HT-29 (cell line): ENCODE measurements around the gene TOX3. TPM values are rescaled to one million over a fixed set of nuclear protein-coding genes. Genes with fewer than 3 reads are reported as not detected.

Experiments
- DNase-seq: peaks from one replicate; pipeline ENCODE4 v3.0.0-alpha.2; 2015; ENCODE audit warnings: low spot score
- total RNA-seq: library from RNA; depleted of rRNA; stranded (reverse); fragments of >200 nt; shearing (Covaris generic); gene quantifications from 2 replicates; pipeline ENCODE4 v1.2.3, GENCODE V29; 2014

TOX3 gene
- total RNA-seq, 1 experiment from 2014 or later = 7.1 TPM

DNA sequence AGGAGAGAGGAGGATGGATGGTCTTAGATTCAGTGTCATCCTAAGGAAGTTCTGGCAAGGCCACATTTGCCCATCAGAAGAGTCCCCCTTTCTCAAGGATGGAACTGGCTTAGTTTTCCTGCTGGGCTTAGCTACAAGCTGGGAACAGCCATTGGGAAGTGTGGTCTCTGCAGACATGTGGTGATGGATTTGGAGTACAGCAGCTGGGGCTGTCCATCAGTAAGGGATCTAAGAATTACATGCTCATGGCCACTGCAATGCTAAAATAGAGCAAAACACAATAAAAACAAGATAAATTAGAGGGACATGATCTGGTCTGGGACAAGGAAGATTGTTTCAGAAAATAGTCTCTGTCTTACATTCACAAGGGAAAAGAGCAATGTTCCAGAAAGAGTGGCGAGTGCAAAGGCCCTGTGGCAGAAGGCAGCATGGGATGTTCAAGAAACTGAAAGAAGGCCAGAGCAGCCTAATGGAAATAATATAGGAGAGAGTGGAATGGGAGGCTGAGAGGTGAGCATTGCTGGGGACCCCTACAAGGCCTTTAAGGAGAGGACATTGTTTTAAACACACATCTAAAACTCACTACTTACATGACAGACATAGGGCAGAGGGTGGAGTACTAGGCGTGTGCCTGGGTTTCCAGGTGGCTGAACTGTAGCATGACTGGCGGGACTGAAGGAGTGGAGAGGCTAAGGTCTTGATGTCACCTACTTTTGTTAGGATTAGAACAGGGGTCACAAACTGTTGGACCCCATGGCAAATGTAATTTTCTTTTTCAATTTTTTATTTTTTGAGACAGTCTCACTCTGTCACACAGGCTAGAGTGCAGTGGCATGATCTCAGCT lies 17.0 kb upstream of the TOX3 start:
- no peak for DNase-seq

DNA sequence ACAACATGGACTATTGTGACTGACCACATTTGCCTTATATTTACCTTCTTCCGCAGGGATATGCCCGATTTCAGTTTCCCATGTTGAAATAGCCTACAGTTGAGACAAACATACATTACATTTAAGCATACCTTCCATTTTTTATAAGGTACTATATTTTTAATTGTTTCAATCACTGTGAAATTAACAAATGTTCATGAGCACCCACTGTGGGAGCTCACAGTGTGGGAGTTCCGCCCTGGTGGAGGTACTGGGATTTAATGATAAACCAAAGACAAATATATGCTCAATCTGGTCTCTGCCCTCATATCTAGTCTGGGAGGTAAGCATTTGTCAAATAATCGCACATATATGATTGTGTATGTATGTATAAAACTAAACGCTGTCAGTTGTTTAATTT lies 15.8 kb upstream of the TOX3 start:
- no peak for DNase-seq

DNA sequence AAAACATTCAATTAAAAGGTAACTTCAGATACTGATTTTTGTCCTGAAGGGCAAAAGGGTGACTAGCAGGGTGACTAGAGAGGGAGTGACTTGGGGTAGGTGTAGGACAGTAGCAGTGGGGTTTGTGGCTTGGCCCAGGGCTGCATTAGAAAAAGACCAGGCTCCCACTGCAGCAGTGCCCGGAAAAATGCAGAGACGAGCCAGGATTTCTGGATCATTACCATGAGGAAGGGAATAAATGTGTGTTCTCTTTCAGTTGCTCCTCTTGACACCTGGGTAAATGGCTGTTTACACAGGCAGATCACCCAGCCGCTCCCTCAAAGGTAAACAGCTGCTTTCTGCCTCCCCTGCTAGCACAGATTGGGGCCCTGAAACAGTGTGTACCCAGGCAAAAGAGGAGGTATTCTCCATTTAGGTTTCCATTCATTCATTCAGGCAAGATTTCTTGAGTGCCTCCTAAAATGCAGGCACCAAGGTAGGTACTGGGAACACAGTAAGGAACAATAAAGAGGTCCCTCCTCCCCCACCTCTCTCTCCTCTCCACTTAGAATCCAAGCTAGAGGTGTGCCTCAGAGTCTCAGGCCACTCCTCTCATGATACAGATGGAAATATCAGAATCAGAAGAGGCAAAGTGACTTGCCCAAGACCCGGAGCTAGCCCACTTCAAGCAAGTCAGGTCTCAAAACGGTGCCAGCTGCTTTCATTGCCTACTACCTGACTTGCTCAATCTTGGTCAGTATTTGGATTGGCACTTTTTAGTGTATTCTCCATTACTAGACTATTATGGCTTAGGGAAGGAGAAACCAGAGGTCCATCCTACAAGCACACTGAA lies 15.2 kb upstream of the TOX3 start:
- peak; percentile 55 for DNase-seq

DNA sequence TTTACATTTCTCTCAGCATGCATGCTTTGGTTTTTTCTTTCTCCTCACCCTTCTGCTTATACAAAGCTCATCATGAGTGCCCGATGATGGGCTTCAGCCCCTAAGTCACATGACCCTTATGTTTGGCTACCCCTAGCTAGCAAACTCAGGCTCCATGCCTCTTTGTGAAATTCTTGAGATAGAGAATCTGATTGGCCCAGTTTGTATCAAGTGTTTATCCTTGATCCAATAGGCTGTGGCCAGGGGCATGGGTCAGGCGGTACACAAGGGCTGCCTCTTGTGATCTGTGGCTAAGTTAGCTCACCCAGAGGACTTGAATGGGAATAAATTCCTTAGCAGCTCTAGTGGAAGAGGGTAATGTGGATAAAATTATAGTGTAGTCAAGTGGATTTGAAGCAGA lies 11.5 kb upstream of the TOX3 start:
- DNase-seq = no peak

DNA sequence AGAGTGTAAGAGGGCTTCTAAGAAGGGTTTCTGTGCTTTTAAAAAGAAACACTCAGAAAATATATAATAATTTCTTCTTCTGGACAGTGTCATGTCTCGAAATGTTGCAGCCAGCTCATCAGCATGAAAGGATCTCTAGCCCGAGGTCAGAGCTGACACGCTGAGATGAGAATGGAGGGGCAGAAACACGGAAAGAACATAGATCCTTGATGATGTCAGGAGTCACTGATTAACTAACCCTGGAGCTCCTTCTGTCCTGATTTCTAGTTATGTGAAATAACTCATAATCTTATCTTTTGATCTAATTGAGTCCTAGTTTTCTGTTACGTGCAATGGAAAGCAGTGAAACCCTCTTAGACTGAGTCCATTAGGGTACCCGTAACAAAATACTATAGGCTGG lies 10.3 kb upstream of the TOX3 start:
- peak; percentile 82 for DNase-seq

DNA sequence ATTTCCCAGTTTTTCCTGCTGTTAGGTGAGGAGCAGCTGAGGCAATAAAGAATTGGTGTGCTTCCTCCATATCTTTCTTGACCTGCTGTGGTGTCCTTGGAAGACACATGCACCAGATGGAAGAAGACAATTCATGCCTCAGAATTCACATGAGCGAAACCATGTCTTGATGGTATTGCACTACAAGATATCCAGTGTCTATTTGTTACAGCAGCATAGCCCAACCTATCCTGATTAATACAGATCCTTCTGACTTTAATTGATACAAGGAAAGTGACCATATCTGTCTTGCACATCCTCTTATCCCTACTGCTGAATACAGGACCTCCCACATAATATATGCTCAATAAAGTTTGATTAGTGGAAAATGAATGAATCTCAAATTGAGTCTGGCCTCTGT lies 9.1 kb upstream of the TOX3 start:
- no peak for DNase-seq

DNA sequence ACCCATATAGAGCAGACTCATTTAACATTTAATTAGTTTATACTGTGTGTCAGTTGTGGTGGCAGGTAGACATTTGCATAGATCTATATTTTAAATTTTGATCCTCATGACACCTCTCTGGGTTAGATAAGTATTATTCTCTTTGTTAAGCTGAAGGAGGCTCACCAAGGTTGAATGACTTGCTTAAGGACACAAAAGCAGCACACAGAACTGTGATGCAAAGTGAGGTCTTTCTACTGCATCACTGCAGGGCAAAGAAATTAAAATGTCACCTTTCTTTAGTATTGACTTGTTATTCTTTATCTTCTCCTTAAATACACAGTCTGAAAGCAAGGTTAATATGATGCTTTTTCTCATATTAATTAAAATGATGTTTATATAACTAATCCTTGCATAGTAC lies 8.6 kb upstream of the TOX3 start:
- no peak for DNase-seq

DNA sequence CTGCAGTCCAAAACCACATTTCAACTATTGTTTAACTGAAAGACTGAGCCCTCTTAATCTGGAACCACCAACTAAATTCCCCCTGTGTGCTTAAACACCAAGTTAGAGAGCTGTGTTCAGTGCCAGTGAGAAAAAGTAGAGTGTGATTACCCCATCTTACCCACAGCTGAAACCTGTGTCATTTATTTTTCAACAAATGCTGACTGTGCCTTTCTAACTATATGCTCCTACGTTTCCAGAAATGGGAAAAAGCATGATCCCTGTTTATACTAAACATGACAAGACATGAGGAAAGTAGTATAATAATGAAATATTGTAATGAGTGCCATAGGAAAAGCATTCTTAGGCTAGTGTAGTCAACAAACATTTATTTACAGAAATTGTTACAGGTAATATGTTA lies 7.4 kb upstream of the TOX3 start:
- no peak for DNase-seq

DNA sequence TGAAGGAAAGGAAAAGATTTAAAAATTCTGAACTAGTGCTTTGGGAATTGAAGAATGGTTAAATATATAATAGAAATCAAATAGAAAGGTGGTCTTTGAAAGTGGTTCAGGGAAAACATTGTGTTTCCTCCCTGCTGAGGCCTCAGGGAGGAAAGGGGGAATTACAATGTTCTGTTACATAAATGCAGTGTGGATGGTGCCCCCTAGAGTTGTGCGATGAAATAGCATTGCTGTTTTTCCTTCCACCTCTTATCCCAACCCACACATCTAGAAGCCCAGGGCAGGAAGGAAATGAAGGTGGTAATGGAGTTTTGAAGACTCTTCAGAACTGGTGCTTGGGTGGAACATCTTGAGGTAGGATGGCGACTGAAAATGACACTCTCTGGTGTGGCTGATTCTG lies 6.4 kb upstream of the TOX3 start:
- DNase-seq = no peak

DNA sequence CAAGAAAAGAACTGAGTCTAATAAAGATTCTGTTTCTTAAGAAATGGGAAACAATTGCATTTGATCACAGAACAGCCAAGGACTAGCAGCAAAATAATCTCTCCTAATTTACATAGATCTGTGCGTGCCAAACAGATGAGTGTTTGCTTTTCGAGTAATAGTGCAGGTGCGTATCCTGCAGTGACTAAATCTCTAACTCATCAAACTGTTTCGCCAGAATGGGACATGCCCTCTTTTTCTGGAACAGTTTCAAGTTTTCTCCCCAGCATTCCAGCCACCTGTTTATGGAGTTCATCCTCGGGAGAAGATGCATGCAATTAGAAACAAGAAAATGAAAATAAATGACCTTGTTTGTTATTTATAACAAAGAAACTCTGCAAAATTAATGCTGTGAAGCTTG lies 5.7 kb upstream of the TOX3 start:
- peak; percentile 63 for DNase-seq

DNA sequence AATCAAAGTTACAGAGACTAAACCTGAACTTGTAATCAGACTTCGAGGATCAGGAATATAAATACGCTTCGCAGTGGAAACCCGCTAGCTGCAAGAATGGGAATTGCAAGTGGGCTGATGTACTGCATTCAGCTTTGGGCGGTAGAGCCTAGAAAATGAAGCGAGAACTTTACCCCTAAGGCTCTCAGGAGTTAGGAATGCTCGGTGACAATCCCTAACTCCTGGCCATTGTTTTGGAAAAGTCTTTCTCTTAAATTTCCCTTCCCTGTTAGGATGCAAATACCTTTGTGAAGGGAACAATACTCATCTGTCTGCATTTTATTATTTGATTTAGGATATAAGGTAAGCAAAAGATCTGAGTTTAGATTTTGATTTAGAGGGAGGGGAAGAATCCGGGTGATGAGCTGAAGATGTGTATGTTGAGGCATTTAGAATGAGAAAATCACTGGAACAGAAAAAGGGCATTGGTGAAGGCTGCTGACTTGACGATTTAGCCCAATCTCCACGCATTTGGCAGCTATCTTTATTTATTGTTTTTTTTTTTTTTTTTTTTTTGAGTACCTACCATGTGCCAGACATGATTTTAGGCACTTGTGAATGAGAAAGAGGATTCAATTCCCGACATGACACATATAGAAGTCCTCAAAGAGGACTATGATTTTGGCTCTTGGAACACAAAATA lies 2.2 kb upstream of the TOX3 start:
- DNase-seq = no peak

DNA sequence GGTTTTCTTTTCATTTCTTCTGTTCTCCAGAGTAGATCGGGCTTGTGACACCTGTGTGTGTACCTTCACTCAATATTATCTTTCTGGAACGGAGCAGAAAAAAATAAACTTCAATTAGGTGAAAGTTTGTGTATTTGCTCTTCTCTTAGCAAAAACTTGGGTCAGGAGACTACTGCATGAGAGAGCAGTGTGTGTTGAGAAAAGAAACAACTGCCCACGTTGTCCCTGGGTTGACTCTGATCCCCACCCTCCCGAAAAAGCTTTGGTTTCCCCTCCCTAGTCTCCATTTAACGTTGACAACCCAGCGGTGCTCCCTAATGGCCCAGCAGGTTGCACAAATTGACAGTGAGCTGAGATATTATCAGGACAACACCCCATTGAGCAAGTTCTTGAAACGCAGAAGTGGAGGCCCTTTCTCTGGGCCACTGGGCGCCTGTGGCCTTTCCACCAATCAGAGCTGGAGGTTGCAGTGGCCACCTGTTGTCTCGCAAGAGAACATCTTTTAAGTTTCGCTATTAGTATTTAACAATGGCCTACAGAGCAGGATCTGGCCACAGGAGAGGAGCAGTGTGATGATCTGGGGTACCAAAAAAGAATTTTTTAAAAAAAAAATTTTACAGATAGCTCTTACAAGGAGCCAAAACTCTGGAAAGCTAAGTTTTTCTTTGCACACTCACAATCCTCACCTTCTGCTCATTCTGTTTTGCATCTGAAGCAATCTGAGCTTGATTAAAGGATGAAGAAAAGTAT lies 1.5 kb upstream of the TOX3 start:
- no peak for DNase-seq

DNA sequence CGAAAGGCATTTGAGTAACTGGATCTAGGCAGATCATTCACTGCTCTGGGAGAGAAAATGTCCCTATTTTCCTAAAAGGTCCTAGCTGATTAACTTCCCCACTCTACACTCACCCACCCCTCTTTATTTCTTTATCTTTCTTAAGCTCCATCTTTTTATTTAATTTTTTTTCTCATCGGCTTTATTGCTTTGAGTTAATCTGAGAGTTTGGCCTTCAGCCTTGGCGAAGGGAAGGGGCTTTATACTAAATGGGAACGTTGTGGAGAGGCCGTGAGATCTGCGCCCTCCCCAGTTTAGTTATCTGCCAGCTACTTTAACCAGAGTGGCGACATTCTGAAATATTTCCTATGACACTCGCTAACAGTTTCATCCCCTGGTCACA lies 882 bp upstream of the TOX3 start:
- DNase-seq = no peak

DNA sequence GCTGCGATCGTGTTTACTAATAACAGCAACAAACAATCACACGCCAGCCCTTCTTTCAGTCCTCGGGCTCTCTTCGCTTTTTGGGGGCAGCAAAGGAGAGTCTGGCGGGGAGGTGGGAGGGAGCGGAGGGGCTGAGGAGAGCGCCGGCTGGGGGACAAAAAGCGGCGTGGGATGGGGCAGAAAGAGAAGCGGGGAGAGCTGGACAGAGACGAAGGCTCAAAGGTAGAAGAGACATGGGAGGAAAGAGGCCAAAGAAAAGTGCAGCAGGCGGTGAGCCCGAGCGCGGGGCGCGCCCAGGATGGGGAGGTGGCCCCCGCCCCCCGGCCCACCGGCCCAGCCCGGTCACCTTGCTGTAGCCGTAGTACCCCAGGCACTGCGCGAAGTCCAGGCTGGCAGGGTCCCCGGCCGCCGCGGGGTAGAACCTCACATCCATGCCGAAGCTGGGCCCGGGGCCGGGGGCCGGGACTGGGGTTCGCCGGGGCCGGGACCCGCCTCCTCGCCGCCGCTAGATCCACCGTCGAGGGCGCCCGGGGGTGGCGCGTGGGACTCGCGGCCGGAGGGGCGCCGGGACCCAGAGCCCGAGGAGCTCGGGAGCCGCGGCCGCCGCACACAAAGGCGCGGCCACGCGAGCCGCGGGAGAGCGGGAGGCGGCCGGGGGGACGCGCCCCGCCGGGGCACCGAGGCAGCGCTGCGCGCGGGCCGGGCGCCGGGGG lies 496 bp downstream of the TOX3 start:
- no peak for DNase-seq

DNA sequence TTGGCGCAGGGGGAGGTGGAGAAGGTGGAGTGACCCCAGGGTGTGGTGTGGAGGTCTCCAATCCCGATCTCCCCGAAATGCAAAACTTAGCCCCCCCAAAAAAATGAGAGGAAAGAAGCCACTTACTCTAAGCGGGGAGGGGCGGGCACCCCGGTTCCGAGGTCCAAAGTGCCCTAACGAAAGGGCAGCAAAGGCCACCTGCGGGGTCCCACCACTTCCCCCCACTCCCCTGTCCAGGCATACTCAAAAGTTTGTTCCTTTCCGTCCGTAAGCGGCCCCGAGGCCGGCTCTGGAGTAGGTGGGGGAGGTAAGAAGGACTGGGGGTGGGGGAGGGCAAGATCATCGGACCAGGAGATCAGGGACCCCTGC lies 1.1 kb downstream of the TOX3 start:
- DNase-seq = no peak

DNA sequence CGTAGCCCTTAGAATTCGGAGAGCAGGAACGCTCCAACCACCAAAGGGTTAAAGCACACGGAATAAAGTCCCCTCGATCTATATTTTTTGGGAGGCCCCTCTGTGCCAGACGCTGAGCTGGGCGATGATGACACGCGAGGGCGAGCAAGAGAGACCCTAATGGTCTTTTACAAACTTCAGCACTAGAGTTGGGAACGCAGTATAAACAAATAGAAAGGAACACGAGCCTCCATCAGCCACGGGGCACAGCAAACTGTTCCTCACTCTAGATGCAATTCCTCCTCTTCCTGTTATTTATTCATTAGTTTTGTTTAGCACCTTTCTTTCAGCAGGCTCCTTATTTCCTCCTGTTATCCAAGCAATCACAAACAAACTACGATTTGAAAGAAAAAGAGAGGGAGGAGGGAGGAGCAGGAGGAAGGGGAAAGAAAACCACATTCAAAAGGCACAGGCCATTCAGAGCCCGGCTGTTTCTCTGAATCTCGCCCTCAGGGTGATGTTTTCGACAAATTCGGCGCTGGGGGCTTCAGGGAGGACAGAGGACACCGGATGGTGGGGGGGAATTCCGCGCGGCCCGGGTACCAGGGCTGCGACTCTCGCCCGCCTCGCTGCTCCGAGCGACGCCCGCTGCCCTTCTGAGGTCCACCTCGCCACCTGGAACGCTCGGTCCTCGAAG lies 1.6 kb downstream of the TOX3 start:
- no peak for DNase-seq

DNA sequence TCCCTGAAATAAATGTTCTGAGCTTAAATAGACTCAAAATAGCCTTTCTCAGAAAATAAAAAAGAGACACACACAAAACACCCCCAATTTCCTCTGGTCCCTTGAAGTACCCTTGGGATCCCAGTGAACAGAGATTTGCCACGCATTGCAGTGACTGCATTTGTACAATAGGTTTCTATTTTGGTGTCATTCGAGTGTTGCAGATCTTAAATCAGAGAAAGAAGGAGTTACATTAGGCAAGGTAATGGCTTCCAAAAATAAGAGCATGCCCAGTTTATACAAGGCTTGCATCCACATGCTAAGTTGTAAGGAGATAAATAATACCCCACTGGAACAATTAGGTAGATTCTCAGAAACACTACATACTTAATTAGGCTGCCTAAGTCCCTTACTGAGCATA lies 2.2 kb downstream of the TOX3 start:
- DNase-seq = no peak

DNA sequence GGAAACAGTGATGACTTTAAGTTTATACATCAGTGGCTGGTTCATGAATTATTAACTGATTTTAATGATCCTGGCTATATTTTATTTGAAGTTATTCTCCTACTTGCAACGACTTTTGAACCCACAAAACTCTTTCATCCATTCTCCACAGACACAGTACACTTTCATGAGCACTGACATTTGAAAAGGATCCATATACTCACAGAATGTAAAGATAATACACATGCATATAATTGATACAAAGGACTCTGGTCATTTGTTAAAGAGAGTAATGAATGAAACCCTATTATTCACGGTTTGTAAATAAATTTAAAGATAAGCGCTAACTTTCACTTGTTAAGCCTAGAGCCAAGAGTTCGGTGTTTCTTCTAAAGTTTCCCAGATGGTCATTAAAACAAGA lies 3.3 kb downstream of the TOX3 start:
- no peak for DNase-seq

DNA sequence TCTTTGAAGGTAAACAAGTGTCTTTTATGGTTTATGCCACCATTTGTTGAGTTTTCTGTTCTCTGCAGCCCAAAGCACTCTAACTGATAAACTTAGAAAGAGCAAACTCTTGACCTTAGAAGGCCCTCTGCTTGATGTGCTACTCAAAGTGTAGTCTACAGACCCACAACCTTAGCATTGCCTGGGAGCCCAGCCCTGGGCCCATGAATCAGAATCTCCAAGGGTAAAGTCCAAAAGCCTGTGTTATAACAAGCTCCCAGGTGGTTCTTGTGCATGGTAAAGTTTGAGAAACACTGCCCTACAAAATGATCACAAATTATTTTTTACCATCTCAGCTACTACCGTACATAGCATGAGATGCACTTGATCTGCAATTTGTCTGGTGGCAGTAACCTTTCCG lies 6.0 kb downstream of the TOX3 start:
- DNase-seq = no peak

DNA sequence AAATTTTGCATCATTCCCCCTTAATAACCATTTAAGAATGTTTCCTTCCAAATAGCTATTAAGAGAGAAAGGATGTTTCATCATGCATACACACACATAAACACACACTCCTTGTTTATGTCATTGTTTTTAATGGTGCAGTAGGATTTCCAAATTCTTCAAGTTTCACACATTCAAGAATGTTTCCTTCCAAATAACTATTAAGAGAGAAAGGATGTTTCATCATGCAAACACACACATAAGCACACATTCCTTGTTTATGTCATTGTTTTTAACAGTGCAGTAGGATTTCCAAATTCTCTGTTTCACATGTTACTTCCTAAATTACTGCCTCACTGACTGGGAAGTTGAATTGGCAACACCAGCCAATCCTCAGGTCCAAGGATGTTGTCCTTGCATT lies 7.8 kb downstream of the TOX3 start:
- DNase-seq = no peak

DNA sequence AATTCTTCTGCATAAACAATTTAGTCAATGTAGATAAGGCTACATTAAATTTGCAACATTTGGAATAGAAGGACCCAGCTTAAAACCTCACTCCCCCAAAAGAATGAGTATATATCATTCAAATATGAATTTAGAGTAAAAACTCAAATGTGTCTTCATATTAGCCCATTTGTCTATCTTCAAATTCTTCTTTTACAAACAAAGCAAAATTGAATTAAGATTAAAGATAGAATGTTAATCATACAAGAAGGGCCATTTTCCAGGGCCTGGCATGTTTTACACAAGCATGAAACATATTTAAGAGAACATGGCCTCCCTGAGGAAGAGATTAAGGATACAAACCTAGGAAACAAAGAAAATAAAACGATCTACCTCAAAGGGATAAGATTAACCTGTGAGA lies 8.4 kb downstream of the TOX3 start:
- DNase-seq = no peak
